ENCODE results near the gene SIGLEC11.

SIGLEC11 gene

DNA sequence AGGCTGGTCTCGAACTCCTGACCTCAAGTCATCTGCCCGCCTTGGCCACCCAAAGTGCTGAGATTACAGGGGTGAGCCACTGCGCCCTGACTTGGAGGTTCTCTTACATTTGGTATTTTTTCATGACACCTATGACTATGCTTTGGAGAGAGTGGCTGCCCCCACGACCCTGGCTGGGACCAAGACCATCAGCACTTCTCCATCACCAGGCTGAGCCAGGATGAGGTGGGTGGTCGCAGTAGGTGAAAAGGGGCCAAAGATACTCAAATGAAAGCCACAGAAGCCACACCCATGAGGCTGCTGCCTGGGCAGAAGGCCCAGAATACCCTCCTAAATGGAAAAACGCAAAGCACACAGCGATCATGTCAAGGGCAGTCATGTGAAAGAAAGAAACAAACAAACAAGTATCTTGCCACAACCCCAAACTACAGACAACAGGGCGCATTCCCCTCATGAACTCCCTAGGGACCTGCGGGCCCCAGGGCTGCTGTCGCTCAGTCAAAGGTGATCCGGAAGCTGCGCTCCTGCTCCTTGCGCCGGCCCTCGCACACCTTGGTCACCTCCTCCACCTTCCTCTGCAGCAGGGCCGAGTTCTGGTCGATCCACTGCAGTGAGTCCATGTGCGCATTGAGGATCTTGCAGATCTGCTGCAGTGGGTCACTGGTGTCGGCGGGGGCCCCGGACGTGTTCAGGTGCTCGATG lies 53.1 kb downstream of the SIGLEC11 start:
- no peak for DNase-seq (ENCODE audit: low read depth in 4 of 4, low spot score in 1 of 4)

DNA sequence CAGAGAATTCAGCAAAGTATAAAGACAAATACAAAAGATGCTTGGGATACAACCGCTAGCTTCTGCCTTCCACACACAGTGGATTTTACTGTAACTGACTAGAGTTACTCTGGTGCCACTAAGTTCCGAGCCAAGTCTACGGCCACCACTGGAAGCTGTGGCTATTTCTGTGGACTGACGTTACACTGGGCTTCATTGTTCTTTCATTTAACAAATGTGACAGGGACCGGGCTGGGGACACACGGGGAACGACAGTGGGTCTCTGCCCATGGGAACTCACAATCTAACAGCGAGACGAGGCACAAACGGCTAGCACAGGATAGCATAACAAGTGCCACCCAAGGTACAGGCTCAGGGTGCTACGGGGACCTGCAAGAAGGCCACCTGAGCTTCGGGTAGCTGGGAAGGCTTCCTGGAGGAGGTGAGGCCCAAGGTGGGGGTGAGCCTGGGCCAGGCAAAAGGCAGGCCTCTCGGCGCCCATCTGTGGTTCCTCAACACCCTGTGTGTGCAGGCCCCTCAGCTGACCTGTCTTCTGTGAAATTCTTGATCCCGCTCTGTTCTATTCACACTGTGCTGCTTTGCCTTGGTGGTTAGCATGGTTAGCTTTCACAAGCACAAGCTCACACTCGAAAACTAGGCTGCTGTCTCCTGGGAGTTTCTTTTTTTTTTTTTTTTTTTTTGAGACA lies 54.0 kb downstream of the SIGLEC11 start:
- DNase-seq (ENCODE audit: low read depth in 4 of 4, low spot score in 1 of 4): no peak

DNA sequence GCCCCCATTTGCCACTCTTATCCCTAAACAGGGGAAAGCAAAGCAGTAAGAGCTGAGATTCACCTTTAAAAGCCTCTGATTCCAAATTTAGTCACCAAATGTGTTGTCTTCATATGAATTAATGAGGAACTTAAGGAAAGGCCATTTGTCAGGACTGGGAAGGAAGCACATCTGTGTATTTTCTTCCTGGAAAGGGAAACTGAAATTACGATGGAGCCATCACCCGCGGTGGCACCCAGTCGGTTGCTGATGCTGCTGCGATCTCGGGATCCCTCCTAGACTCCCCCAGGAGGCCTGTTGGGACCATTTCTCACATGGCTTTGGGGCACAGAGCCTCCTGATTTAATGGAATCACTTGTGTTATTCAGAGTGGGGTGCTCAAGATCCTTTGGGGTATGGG lies 56.8 kb downstream of the SIGLEC11 start:
- no peak for DNase-seq (ENCODE audit: low read depth in 4 of 4, low spot score in 1 of 4)
